LNCAP (cell line): Measurements from ENCODE around the gene ANKRD10.

Source experiments
- CTCF ChIP-seq: fragments of 450-650 bp; IDR thresholded peaks from 2 replicates; pipeline ENCODE4 v1.5.1; 2017; ENCODE audit warnings: mild to moderate bottlenecking

The ANKRD10 gene

GRCh38 chr13:110830331-110830730 is 84.5 kb downstream of the ANKRD10 start:
- no peak for TF ChIP-seq CTCF

GRCh38 chr13:110829486-110829885 is 85.4 kb downstream of the ANKRD10 start:
- no peak for TF ChIP-seq CTCF

GRCh38 chr13:110828705-110829104 is 86.2 kb downstream of the ANKRD10 start:
- TF ChIP-seq CTCF = no peak
